ENCODE results near the gene TLX3. TPM values are rescaled to one million over a fixed set of nuclear protein-coding genes. Genes with fewer than 3 reads are reported as not detected.

Gene TLX3
- total and polyA plus RNA-seq, 3 donors from 2014 or later = 0.21 TPM; not detected in 2

DNA sequence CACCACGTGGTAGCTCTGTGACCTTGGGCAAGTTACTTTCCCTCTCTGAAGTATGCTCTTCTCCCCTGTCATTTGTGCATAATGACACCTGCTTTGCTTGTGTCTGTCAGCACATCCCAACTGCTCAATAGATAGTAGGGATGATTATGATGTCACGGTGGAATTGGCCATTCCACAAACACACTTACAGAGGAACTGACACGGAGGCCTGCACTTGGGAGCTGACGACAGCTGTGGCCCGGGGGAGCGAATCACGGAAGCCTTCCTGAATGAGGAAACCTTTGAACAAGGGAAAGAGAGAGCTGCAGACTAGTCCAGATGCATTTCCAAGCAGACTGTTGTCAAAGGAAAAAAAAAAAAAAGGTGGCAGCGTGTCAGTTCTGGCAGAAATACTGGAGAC, 21.0 kb downstream of the TLX3 start:
- Histone ChIP-seq H3K4me1 (no peaks in the 10 kb centered on the region), H3K9me3 (no peaks in the 10 kb centered on the region), H3K27ac (no peak overlapping the region), H3K27me3 (no peaks in the 10 kb centered on the region), H3K36me3 (ENCODE audit: low read depth, missing control alignments) (no peaks in the 10 kb centered on the region), H3K4me3 (no peak overlapping the region)
- no peak for DNase-seq
- intact Hi-C loops (cut with DNase I; ENCODE audit: low total_unique reads) = no loop called here
- no peak for TF ChIP-seq CTCF (IDR thresholded peaks at IDR 0.05)
- TF ChIP-seq POLR2A (IDR thresholded peaks at IDR 0.05) = no peak
- 56 to 57% methylated on average over 8 of the region's 8 CpGs for WGBS, 2 donors

- 69 to 84% methylated on average over 8 of the region's 8 CpGs for WGBS, 2 donors
- no peaks in the 10 kb centered on the region for H3K27me3 ChIP-seq
Measured at GRCh38 chr5:171335616-171336015, 26.6 kb downstream of the TLX3 start.

GRCh38 chr5:171336521-171337209, 27.6 kb downstream of the TLX3 start:
- no peaks in the 10 kb centered on the region for H3K27me3 ChIP-seq

More at GRCh38 chr5:171335616-171336015, 26.6 kb downstream of the TLX3 start:
- Histone ChIP-seq H3K36me3 (ENCODE audit: low read depth, missing control alignments) (no peaks in the 10 kb centered on the region), H3K9me3 (no peaks in the 10 kb centered on the region), H3K4me3 (no peak overlapping the region), H3K27ac (no peak overlapping the region), H3K4me1 (no peaks in the 10 kb centered on the region)
- TF ChIP-seq CTCF (IDR thresholded peaks at IDR 0.05) (no peak), POLR2A (IDR thresholded peaks at IDR 0.05) (no peak)
- intact Hi-C loops (cut with DNase I; ENCODE audit: low total_unique reads) = no loop called here
- DNase-seq = no peak

DNA sequence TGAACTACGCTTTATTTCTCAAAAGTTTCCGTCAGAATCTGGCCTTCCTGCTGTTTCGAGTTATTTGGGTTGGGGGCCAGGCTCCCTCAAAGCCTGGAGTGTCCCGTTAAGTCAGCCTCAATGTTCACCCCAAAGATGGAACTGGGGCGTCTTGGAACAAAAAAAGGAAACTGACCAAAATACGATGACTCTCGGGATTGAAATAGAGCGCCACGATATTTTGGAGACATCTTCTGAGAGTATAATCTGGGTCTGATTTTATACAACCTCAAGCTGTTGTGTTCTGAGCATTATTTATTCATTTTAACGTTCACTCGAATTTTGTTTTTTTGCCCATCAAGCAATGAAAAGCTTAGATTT, 28.1 kb downstream of the TLX3 start:
- Histone ChIP-seq H3K9me3 (no peaks in the 10 kb centered on the region), H3K27ac (no peak overlapping the region), H3K4me3 (peak overlapping the region; percentile 19 to 59), H3K36me3 (ENCODE audit: low read depth, missing control alignments) (no peaks in the 10 kb centered on the region), H3K4me1 (peaks cover 3% of the 10 kb centered on the region), H3K27me3 (no peaks in the 10 kb centered on the region)
- TF ChIP-seq CTCF (IDR thresholded peaks at IDR 0.05) (peak in 1 of 3 experiments; percentile 5), POLR2A (IDR thresholded peaks at IDR 0.05) (no peak)
- intact Hi-C loops (cut with DNase I; ENCODE audit: low total_unique reads) = no loop called here
- DNase-seq = no peak
- 21 to 24% methylated on average over 11 of the region's 11 CpGs for WGBS, 2 donors

More at GRCh38 chr5:171336521-171337209, 27.6 kb downstream of the TLX3 start:
- Histone ChIP-seq H3K27ac (no peak overlapping the region), H3K4me1 (peaks cover 3% of the 10 kb centered on the region), H3K4me3 (peak overlapping the region; percentile 19 to 59), H3K36me3 (ENCODE audit: low read depth, missing control alignments) (no peaks in the 10 kb centered on the region), H3K9me3 (no peaks in the 10 kb centered on the region)
- 5 to 7% methylated on average over 31 of the region's 31 CpGs for WGBS, 2 donors
- peak; percentile 61 for DNase-seq
- intact Hi-C loops (cut with DNase I; ENCODE audit: low total_unique reads) = no loop called here
- TF ChIP-seq POLR2A (IDR thresholded peaks at IDR 0.05) = no peak
- TF ChIP-seq CTCF (IDR thresholded peaks at IDR 0.05) = peak; percentile 22 to 47 (median 24)

GRCh38 chr5:171340042-171340441, 31.0 kb downstream of the TLX3 start:
- H3K27ac ChIP-seq = no peak overlapping the region
- intact Hi-C loops (cut with DNase I; ENCODE audit: low total_unique reads) = no loop called here

More at GRCh38 chr5:171340042-171340441, 31.0 kb downstream of the TLX3 start:
- no peak overlapping the region for H3K4me3 ChIP-seq
- TF ChIP-seq CTCF (IDR thresholded peaks at IDR 0.05) (no peak), POLR2A (IDR thresholded peaks at IDR 0.05) (no peak)
- no peak for DNase-seq
- H3K9me3 ChIP-seq = no peaks in the 10 kb centered on the region
- peaks cover 3% of the 10 kb centered on the region for H3K4me1 ChIP-seq
- no peaks in the 10 kb centered on the region for H3K27me3 ChIP-seq
- no peaks in the 10 kb centered on the region for H3K36me3 ChIP-seq (ENCODE audit: low read depth, missing control alignments)
